ENCODE measurements around the gene GCDH. TPM values are rescaled to one million over a fixed set of nuclear protein-coding genes. Genes with fewer than 3 reads are reported as not detected.
"Not testable (repeated sequence)": the region's sequence is repeated elsewhere in the genome, so short reads cannot be mapped to it uniquely, and the experiment has no call there.

GCDH gene
- total RNA-seq, 1 donor from 2014 or later: 35.2 TPM

DNA sequence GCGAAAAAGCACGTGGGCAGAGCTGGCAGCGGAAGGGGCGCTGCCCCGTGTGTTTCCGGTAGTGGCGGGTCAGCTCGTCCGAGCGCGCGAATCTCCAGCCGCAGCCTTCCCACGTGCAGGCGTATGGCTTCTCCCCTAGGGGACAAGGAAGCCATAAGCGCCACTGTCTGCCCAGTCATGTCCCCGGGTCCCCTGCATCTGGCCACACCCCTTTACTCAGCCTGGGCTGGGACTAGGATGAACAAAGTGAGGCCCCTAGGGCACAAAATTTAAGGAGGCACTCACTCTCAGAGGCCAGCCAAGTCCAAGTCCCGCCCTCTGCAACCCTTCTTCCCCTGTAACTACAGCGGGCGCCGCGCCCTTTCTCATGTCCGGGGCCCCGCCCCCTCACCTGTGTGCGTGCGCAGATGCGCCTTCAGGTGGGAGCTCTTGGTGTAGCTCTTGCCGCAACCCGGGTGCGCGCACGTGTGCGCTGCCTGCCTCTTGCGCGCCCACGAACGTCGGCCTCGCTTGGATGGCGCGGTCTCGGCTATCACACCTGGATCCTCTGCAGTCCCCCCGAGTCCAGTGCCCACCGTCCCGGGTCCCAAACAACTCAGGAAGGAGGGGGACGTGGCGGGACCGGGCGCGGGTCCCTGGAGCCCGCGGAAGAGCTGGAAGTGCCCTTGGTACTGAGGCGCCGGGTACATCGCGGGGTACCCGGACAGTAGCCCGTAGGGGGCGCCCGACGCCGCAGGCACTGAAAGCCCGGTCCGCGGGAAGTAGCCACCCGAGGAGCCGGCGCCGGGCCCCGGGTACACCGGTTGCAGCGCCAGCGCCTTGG is 5.8 kb upstream of the GCDH start:
- Histone ChIP-seq H3K27me3 (ENCODE audit: control insufficient read depth, insufficient read depth, low read length) (peaks cover 35% of the 10 kb centered on the region), H3K4me3 (ENCODE audit: low read depth, low read length) (no peak overlapping the region), H3K36me3 (ENCODE audit: control insufficient read depth, insufficient read depth, low read length) (no peaks in the 10 kb centered on the region)
- TF ChIP-seq, protein P1, sequence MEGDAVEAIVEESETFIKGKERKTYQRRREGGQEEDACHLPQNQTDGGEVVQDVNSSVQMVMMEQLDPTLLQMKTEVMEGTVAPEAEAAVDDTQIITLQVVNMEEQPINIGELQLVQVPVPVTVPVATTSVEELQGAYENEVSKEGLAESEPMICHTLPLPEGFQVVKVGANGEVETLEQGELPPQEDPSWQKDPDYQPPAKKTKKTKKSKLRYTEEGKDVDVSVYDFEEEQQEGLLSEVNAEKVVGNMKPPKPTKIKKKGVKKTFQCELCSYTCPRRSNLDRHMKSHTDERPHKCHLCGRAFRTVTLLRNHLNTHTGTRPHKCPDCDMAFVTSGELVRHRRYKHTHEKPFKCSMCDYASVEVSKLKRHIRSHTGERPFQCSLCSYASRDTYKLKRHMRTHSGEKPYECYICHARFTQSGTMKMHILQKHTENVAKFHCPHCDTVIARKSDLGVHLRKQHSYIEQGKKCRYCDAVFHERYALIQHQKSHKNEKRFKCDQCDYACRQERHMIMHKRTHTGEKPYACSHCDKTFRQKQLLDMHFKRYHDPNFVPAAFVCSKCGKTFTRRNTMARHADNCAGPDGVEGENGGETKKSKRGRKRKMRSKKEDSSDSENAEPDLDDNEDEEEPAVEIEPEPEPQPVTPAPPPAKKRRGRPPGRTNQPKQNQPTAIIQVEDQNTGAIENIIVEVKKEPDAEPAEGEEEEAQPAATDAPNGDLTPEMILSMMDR (IDR thresholded peaks at IDR 0.05; ENCODE audit: insufficient read depth, low read length, poor library complexity, severe bottlenecking): peak; percentile 46
- DNase-seq (ENCODE audit: low read depth): no peak

GRCh38 chr19:12885749-12886650 is 5.0 kb upstream of the GCDH start:
- peaks cover 35% of the 10 kb centered on the region for H3K27me3 ChIP-seq (ENCODE audit: control insufficient read depth, insufficient read depth, low read length)
- DNase-seq (ENCODE audit: low read depth): no peak
- H3K36me3 ChIP-seq (ENCODE audit: control insufficient read depth, insufficient read depth, low read length): no peaks in the 10 kb centered on the region
- H3K4me3 ChIP-seq (ENCODE audit: low read depth, low read length): no peak overlapping the region
- TF ChIP-seq, protein P1 (IDR thresholded peaks at IDR 0.05; ENCODE audit: insufficient read depth, low read length, poor library complexity, severe bottlenecking): no peak

DNA sequence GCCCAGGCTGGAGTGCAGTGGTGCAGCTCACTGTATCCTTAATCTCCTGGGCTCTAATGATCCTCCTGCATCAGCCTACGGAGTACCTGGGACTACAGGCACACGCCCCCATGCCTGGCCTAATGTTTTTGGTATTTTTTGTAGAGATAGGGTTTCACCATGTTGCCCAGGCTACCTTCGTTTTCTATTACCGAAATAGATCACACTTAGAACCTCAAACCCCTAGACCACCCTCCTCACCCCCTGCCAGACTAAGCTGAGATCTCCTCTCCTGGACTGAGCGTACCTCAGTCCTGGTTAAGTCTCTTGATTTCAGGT is 4.3 kb upstream of the GCDH start:
- DNase-seq (ENCODE audit: low read depth): no peak
- TF ChIP-seq, protein P1 (IDR thresholded peaks at IDR 0.05; ENCODE audit: insufficient read depth, low read length, poor library complexity, severe bottlenecking): no peak
- H3K27me3 ChIP-seq (ENCODE audit: control insufficient read depth, insufficient read depth, low read length): peaks cover 35% of the 10 kb centered on the region
- H3K4me3 ChIP-seq (ENCODE audit: low read depth, low read length): no peak overlapping the region
- H3K36me3 ChIP-seq (ENCODE audit: control insufficient read depth, insufficient read depth, low read length): no peaks in the 10 kb centered on the region

DNA sequence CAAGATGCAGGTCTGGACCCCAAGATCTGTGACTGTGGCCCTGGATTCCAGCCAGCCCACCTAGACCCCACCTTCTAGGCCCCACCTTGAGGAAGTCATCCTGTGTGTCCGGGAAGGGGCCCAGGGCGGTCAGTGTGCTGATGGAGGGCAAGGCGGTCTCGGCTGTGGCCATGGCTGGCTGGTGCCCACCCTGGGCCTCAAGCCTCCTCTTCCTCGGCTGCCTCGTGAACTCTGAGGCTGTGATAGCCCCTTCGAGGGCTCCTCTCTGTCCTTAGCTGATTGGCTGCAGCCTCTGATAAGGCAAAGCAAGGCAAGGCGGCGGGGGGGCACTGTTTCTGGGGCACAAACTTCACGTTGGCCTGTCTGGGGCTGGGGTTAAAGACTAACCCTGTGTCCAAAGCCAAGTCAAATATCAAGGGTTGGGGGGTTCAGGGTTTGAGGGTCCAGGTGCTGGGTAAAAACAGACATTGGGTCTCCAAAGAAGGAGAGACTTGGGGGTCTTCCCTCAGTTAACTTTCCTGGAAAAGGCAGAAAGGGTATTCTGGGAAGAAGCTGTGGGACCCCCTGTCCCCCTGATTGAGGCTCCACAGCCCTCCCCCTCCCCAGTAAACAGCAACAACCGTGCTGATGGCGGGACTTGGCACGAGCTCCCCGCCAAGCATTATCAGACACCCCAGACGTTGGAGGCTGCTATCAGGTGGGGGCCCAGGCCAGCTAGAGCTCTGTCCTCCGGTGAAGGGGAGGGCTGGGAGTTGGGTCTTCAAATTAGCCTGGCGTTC is 3.8 kb upstream of the GCDH start, which contains the start of gene KLF1:
Gene KLF1 (minus strand): TSS at position 233 of the 779 bp plus-strand sequence. CDS start 61 bp downstream, at position 172.
- Histone ChIP-seq H3K36me3 (ENCODE audit: control insufficient read depth, insufficient read depth, low read length) (no peaks in the 10 kb centered on the region), H3K27me3 (ENCODE audit: control insufficient read depth, insufficient read depth, low read length) (peaks cover 35% of the 10 kb centered on the region), H3K4me3 (ENCODE audit: low read depth, low read length) (no peak within 1 kb of the TSS)
- TF ChIP-seq, protein P1 (IDR thresholded peaks at IDR 0.05; ENCODE audit: insufficient read depth, low read length, poor library complexity, severe bottlenecking): no peak
- no peak for DNase-seq (ENCODE audit: low read depth)

GRCh38 chr19:12888006-12888603 is 2.9 kb upstream of the GCDH start:
- TF ChIP-seq, protein P1 (IDR thresholded peaks at IDR 0.05; ENCODE audit: insufficient read depth, low read length, poor library complexity, severe bottlenecking): no peak
- Histone ChIP-seq H3K36me3 (ENCODE audit: control insufficient read depth, insufficient read depth, low read length) (no peaks in the 10 kb centered on the region), H3K4me3 (ENCODE audit: low read depth, low read length) (no peak overlapping the region), H3K27me3 (ENCODE audit: control insufficient read depth, insufficient read depth, low read length) (peaks cover 35% of the 10 kb centered on the region)
- no peak for DNase-seq (ENCODE audit: low read depth)

GRCh38 chr19:12890299-12890786 is 617 bp upstream of the GCDH start:
- H3K27me3 ChIP-seq (ENCODE audit: control insufficient read depth, insufficient read depth, low read length): peaks cover 21% of the 10 kb centered on the region
- H3K4me3 ChIP-seq (ENCODE audit: low read depth, low read length); H3K36me3 ChIP-seq (ENCODE audit: control insufficient read depth, insufficient read depth, low read length); DNase-seq (ENCODE audit: low read depth): not testable (repeated sequence)
